ENCODE data around the gene LIMS2. TPM values are rescaled to one million over a fixed set of nuclear protein-coding genes. Genes with fewer than 3 reads are reported as not detected.
A peak's percentile ranks its signal among the peaks of the same experiment; 100 is the strongest.

Gene LIMS2
- total and polyA plus RNA-seq, 2 of the 8 experiments (the other 6 are each of a cell fraction or from before 2014, with no cell fraction given): 3.3 to 4.8 TPM

- H4K5ac ChIP-seq (ENCODE audit: insufficient read length, low read depth, low read length): no peak overlapping the region
- no peak overlapping the region for H2AK5ac ChIP-seq (ENCODE audit: low read depth, low read length)
- H2BK12ac ChIP-seq (ENCODE audit: low read depth, low read length): no peak overlapping the region
- H3K9me3 ChIP-seq (ENCODE audit: insufficient read depth in 2 of 2, low read depth in 1 of 2, low read length in 1 of 2): no peaks in the 10 kb centered on the region; a peak in 1 of 4 replicates
- no peak overlapping the region for H3K27ac ChIP-seq (ENCODE audit: low read depth, low read length)
- H3K9ac ChIP-seq (replicated peaks in 1 of 4; ENCODE audit: extremely low read depth in 1 of 4, low read depth in 3 of 4, low read length in 3 of 4): no peak overlapping the region
- no peaks in the 10 kb centered on the region for H3K4me1 ChIP-seq (replicated peaks in 1 of 4; ENCODE audit: control insufficient read depth in 3 of 4, insufficient read depth in 4 of 4, low read length in 3 of 4)
- no peak overlapping the region for H3K18ac ChIP-seq (ENCODE audit: extremely low read depth, low read length)
- H3K4me2 ChIP-seq (ENCODE audit: insufficient read depth in 1 of 2, low read depth in 2 of 2, low read length in 2 of 2): no peak overlapping the region
- H3K4ac ChIP-seq (replicated peaks; ENCODE audit: insufficient read length, low read depth, low read length): no peak overlapping the region
- no peak overlapping the region for H2BK5ac ChIP-seq (ENCODE audit: low read depth, low read length)
- H2AFZ ChIP-seq (ENCODE audit: low read length): no peak overlapping the region
- ChIA-PET POLR2A (ENCODE audit: partially characterized antibody) (no interaction called here), CTCF (ENCODE audit: partially characterized antibody) (interaction anchor here (1.0 kb wide), 1 partner anchor 32 kb away, joined by 3 read pairs; no protein-coding TSS in a partner anchor)
- no peak for FAIRE-seq
- no peak overlapping the region for H3K4me3 ChIP-seq (ENCODE audit: extremely low read depth in 1 of 4, insufficient read depth in 2 of 4, low read depth in 3 of 4, low read length in 4 of 4)
- no peaks in the 10 kb centered on the region for H3K23me2 ChIP-seq (ENCODE audit: low read depth, low read length)
- WGBS, 2 experiments (ENCODE audit: extremely low coverage in 1 of 2, insufficient coverage in 1 of 2, insufficient read length in 1 of 2, insufficient replicate concordance in 2 of 2, low coverage in 1 of 2, low lambda C conversion rate in 2 of 2, missing lambda C conversion rate in 1 of 2): 94% methylated on average over 6 of the region's 7 CpGs; no CpG with 5 or more reads in 1 of the 2 experiments
- TF ChIP-seq BRCA1 (IDR thresholded peaks at IDR 0.05; ENCODE audit: low read depth, low read length) (no peak), TBP (IDR thresholded peaks at IDR 0.05; ENCODE audit: low read depth, low read length) (no peak), POLR2AphosphoS5 (IDR thresholded peaks at IDR 0.05; ENCODE audit: low read depth, low read length) (no peak), CHD2 (IDR thresholded peaks at IDR 0.05; ENCODE audit: low read length) (no peak), TAF1 (IDR thresholded peaks at IDR 0.05; ENCODE audit: low read depth, low read length) (no peak), SP1 (IDR thresholded peaks at IDR 0.05; ENCODE audit: low read depth, low read length) (no peak), RXRA (IDR thresholded peaks at IDR 0.05; ENCODE audit: insufficient read depth, low read depth, low read length) (no peak)
- no peaks in the 10 kb centered on the region for H3K27me3 ChIP-seq (replicated peaks in 1 of 4; ENCODE audit: control insufficient read depth in 3 of 4, extremely low read depth in 1 of 4, insufficient read depth in 3 of 4, low read length in 3 of 4)
- peak in 1 of 2 experiments; percentile 30 for DNase-seq (ENCODE audit: low read depth in 1 of 2, low spot score in 2 of 2)
- no peaks in the 10 kb centered on the region for H3K79me2 ChIP-seq (ENCODE audit: control insufficient read depth in 1 of 2, insufficient read depth in 2 of 2, low read length in 2 of 2)
- H3K79me1 ChIP-seq (ENCODE audit: low read depth, low read length): no peaks in the 10 kb centered on the region
- no peak overlapping the region for H2BK15ac ChIP-seq (ENCODE audit: low read length)
- H2BK120ac ChIP-seq (replicated peaks; ENCODE audit: low read depth, low read length): no peak overlapping the region
- H3K56ac ChIP-seq (replicated peaks; ENCODE audit: insufficient read length, low read depth, low read length): no peak overlapping the region
- H4K91ac ChIP-seq (replicated peaks; ENCODE audit: insufficient read length, low read length): no peak overlapping the region
- no peaks in the 10 kb centered on the region for H4K20me1 ChIP-seq (replicated peaks in 1 of 2; ENCODE audit: control insufficient read depth in 1 of 2, insufficient read depth in 2 of 2, low read length in 2 of 2)
- no peak overlapping the region for H3K14ac ChIP-seq (ENCODE audit: insufficient read length)
- no peak overlapping the region for H2BK20ac ChIP-seq (ENCODE audit: low read length)
- H4K8ac ChIP-seq (ENCODE audit: extremely low read depth, insufficient read depth, low read length): no peak overlapping the region
- H3K23ac ChIP-seq (ENCODE audit: insufficient read length): no peak overlapping the region
- no peaks in the 10 kb centered on the region for H3K36me3 ChIP-seq (ENCODE audit: control insufficient read depth in 2 of 4, insufficient read depth in 4 of 4, low read length in 3 of 4)
Measured at GRCh38 chr2:127618551-127619202, 56.7 kb downstream of the LIMS2 start.
